Lung (tissue), 4 donors: ENCODE results near the gene OR6C74. TPM values are rescaled to one million over a fixed set of nuclear protein-coding genes. Genes with fewer than 3 reads are reported as not detected.

Experiments
- polyA plus RNA-seq, 2 donors: library from polyadenylated mRNA; stranded (reverse); fragments of 200-250 nt; gene quantifications; one replicate each; pipeline ENCODE4 v1.2.1, GENCODE V29; 2013
- total RNA-seq, 2 donors: library from RNA; depleted of rRNA in 1 of 2; stranded (reverse); fragments of >200 nt in 1 of 2; gene quantifications; one replicate each; pipeline ENCODE4 v1.2.1, GENCODE V29; 2014 to 2021
- donor health status: Bipolar disorder and iron deficiency.
- donor health status: healthy.
- donor health status: DM: yes; HTN: yes; CAD: no.

The OR6C74 gene
- total and polyA plus RNA-seq, 4 donors = not detected

Other genes starting within 250 kb of the OR6C74 start
- gene NEUROD4, start 224.6 kb upstream of the OR6C74 start, total RNA-seq = not detected
- not detected for gene NEUROD4, start 224.6 kb upstream of the OR6C74 start, polyA plus RNA-seq
- not detected for gene OR9K2, start 118.2 kb upstream of the OR6C74 start, total RNA-seq
- gene OR9K2, start 118.2 kb upstream of the OR6C74 start, polyA plus RNA-seq = not detected
- not detected for gene OR10A7, start 23.6 kb upstream of the OR6C74 start, total RNA-seq
- not detected for gene OR10A7, start 23.6 kb upstream of the OR6C74 start, polyA plus RNA-seq
- not detected for gene OR6C6, start 52.0 kb downstream of the OR6C74 start, total RNA-seq
- not detected for gene OR6C6, start 52.0 kb downstream of the OR6C74 start, polyA plus RNA-seq
- gene OR6C1, start 69.7 kb downstream of the OR6C74 start, total RNA-seq = not detected
- gene OR6C1, start 69.7 kb downstream of the OR6C74 start, polyA plus RNA-seq = not detected
- gene OR6C3, start 86.1 kb downstream of the OR6C74 start, total RNA-seq = not detected
- gene OR6C3, start 86.1 kb downstream of the OR6C74 start, polyA plus RNA-seq = not detected
- not detected for gene OR6C75, start 118.4 kb downstream of the OR6C74 start, total RNA-seq
- not detected for gene OR6C75, start 118.4 kb downstream of the OR6C74 start, polyA plus RNA-seq
- not detected for gene OR6C65, start 155.9 kb downstream of the OR6C74 start, total RNA-seq
- not detected for gene OR6C65, start 155.9 kb downstream of the OR6C74 start, polyA plus RNA-seq
- gene OR6C76, start 181.6 kb downstream of the OR6C74 start, total RNA-seq = not detected
- gene OR6C76, start 181.6 kb downstream of the OR6C74 start, polyA plus RNA-seq = not detected
- under 1 TPM in 1 of 2 donors, not detected in 1; 0.14 TPM for gene OR6C2, start 199.5 kb downstream of the OR6C74 start, total RNA-seq
- not detected for gene OR6C2, start 199.5 kb downstream of the OR6C74 start, polyA plus RNA-seq
- gene OR6C70, start 225.5 kb downstream of the OR6C74 start, total RNA-seq = not detected
- gene OR6C70, start 225.5 kb downstream of the OR6C74 start, polyA plus RNA-seq = not detected
- gene OR6C68, start 247.8 kb downstream of the OR6C74 start, total RNA-seq = not detected
- gene OR6C68, start 247.8 kb downstream of the OR6C74 start, polyA plus RNA-seq = not detected